ENCODE data around the gene ZBTB2. TPM values are rescaled to one million over a fixed set of nuclear protein-coding genes. Genes with fewer than 3 reads are reported as not detected.

Gene ZBTB2
- total RNA-seq, 1 experiment from 2014 or later: 27.4 TPM

DNA sequence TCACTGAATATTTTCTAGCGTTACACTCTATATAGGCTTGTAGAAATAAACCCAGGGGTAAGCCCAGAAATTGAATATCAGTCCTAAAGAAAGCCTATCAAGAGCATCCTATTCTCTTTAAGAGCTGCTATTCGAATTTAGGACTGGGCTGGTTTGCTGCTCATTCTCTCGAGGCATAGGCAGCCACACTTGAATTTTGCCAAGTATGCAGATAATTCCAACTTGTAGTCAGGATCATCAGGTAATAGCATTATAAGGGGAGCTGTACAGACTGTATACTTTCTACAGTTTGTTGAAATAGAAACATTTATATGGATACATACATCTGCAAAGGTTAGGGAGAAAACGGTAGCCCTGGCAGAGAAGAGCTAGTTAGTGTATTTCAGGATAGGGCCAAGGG lies 2.1 kb upstream of the ZBTB2 start:
- Histone ChIP-seq H3K9me3 (ENCODE audit: low read length) (no peaks in the 10 kb centered on the region), H3K9ac (ENCODE audit: low read length) (peak overlapping the region; percentile 99), H3K4me1 (ENCODE audit: low read length) (peaks cover 32% of the 10 kb centered on the region), H3K4me3 (ENCODE audit: low read length) (peak overlapping the region; percentile 92), H3K4me2 (ENCODE audit: low read depth, low read length, poor library complexity, severe bottlenecking) (peak overlapping the region; percentile 98), H3K27me3 (ENCODE audit: low read length) (no peaks in the 10 kb centered on the region), H3K27ac (ENCODE audit: low read length) (peak overlapping the region; percentile 78), H4K20me1 (ENCODE audit: insufficient read depth, low read depth, low read length) (peaks cover 59% of the 10 kb centered on the region), H2AFZ (ENCODE audit: low read length) (no peak overlapping the region), H3K9me2 (replicated peaks; ENCODE audit: insufficient read depth, low read length) (no peaks in the 10 kb centered on the region), H3K79me2 (ENCODE audit: low read length) (peaks cover 84% of the 10 kb centered on the region), H3K36me3 (ENCODE audit: insufficient read depth, low read length) (peaks cover 26% of the 10 kb centered on the region; the same call in 1 of the 2 replicates)
- no peak for DNase-seq

DNA sequence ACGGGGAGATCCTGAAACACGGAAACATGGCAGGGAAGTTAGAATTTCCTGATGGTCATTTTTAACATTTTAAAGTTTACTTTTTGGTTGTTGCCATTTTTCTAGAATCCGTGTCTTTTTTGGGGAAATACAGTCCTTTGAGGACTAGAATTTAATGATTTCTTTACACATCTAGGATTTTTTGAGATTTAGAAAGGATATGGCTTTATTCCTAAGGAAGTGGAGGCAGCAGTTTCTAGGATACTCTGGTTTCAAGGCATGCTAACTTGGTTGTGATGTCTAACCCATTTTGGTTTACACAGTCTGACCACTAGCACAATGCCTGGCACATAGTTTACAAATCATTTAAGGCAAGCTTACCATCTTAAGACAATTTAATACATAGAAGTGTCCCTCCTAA lies 1.1 kb upstream of the ZBTB2 start:
- Histone ChIP-seq H2AFZ (ENCODE audit: low read length) (no peak overlapping the region), H3K9me3 (ENCODE audit: low read length) (no peaks in the 10 kb centered on the region), H4K20me1 (ENCODE audit: insufficient read depth, low read depth, low read length) (peaks cover 56% of the 10 kb centered on the region), H3K4me3 (ENCODE audit: low read length) (peak overlapping the region; percentile 92), H3K79me2 (ENCODE audit: low read length) (peaks cover 84% of the 10 kb centered on the region), H3K27ac (ENCODE audit: low read length) (peak overlapping the region; percentile 78), H3K9ac (ENCODE audit: low read length) (peak overlapping the region; percentile 99), H3K4me1 (ENCODE audit: low read length) (peaks cover 37% of the 10 kb centered on the region), H3K9me2 (replicated peaks; ENCODE audit: insufficient read depth, low read length) (no peaks in the 10 kb centered on the region), H3K27me3 (ENCODE audit: low read length) (no peaks in the 10 kb centered on the region), H3K36me3 (ENCODE audit: insufficient read depth, low read length) (peaks cover 31% of the 10 kb centered on the region; the same call in 1 of the 2 replicates), H3K4me2 (ENCODE audit: low read depth, low read length, poor library complexity, severe bottlenecking) (peak overlapping the region; percentile 98)
- no peak for DNase-seq

DNA sequence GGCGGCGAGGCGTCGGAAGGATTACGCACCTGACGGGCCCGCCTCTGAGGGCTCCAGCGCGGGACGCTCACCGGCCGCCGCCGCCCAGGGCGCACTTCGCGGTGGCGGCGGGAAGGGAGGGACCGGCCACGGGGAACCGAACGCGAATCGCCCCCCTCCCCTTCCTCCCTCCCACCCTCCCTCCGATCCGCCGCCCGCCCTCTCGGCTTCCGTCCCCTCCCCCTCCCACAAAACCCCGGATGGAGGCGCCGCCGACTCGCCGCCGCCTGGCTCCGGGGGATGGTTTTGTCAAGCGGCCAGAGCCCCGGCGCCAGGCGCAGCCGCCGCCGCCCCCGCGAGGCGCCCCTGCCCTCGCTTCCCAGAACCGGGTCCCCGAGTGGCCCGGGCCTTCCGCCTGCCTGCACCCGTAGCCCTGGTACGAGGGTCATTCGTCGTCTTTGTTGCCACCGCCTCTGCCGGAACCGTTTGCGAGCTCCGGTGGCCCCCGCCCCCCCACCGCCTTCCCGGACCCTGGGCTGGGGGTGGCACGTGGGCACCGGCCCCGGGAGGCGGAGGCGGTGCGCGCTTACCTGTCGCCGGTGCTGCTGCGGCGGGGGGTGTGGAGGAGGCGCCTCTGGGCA lies 398 bp downstream of the ZBTB2 start:
- Histone ChIP-seq H3K36me3 (ENCODE audit: insufficient read depth, low read length) (peaks cover 31% of the 10 kb centered on the region; the same call in 1 of the 2 replicates), H3K9ac (ENCODE audit: low read length) (peak overlapping the region; percentile 99), H3K4me3 (ENCODE audit: low read length) (peak overlapping the region; percentile 92), H3K4me1 (ENCODE audit: low read length) (peaks cover 37% of the 10 kb centered on the region), H4K20me1 (ENCODE audit: insufficient read depth, low read depth, low read length) (peaks cover 55% of the 10 kb centered on the region), H2AFZ (ENCODE audit: low read length) (no peak overlapping the region), H3K9me3 (ENCODE audit: low read length) (no peaks in the 10 kb centered on the region), H3K9me2 (replicated peaks; ENCODE audit: insufficient read depth, low read length) (no peaks in the 10 kb centered on the region), H3K4me2 (ENCODE audit: low read depth, low read length, poor library complexity, severe bottlenecking) (peak overlapping the region; percentile 84), H3K27me3 (ENCODE audit: low read length) (no peaks in the 10 kb centered on the region), H3K79me2 (ENCODE audit: low read length) (peaks cover 84% of the 10 kb centered on the region), H3K27ac (ENCODE audit: low read length) (peak overlapping the region; percentile 95)
- peak; percentile 89 for DNase-seq

DNA sequence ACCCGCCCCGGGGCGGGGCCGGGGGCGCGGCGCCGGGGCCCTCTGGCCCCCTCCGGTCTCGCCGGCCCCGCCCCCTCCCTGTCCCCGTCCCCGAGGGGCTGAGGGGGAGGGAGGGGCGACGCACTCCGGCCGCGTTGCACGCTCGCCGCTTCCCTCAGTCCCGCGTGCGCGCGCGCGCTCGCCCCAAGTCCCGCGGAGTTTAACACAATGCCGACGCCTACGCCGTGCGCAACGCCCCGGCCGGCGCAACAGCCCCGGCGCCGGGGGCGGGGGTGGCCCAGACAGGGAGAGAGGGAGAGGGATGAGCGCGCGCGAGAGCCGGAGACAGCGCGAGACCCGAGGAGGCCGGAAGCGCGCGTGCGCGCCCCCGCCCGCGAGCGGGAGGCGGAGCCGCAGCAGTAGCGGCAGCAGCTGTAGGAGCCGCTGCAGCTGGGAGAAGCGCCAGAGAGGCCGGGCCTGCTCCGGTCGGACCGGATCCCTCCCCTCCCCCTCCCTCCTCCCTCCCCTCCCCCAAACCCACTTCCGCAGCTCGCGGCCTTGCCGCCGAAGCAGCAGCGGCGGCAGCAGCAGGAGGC lies 996 bp downstream of the ZBTB2 start:
- no peaks in the 10 kb centered on the region for H3K9me3 ChIP-seq (ENCODE audit: low read length)
- peak overlapping the region; percentile 84 for H3K4me2 ChIP-seq (ENCODE audit: low read depth, low read length, poor library complexity, severe bottlenecking)
- peaks cover 54% of the 10 kb centered on the region for H4K20me1 ChIP-seq (ENCODE audit: insufficient read depth, low read depth, low read length)
- peaks cover 33% of the 10 kb centered on the region; the same call in 1 of the 2 replicates for H3K36me3 ChIP-seq (ENCODE audit: insufficient read depth, low read length)
- no peaks in the 10 kb centered on the region for H3K27me3 ChIP-seq (ENCODE audit: low read length)
- peak; percentile 99 for DNase-seq
- peak overlapping the region; percentile 99 for H3K9ac ChIP-seq (ENCODE audit: low read length)
- no peaks in the 10 kb centered on the region for H3K9me2 ChIP-seq (replicated peaks; ENCODE audit: insufficient read depth, low read length)
- peak overlapping the region; percentile 95 for H3K27ac ChIP-seq (ENCODE audit: low read length)
- H2AFZ ChIP-seq (ENCODE audit: low read length): no peak overlapping the region
- H3K4me3 ChIP-seq (ENCODE audit: low read length): peak overlapping the region; percentile 98
- peaks cover 83% of the 10 kb centered on the region for H3K79me2 ChIP-seq (ENCODE audit: low read length)
- peaks cover 37% of the 10 kb centered on the region for H3K4me1 ChIP-seq (ENCODE audit: low read length)

DNA sequence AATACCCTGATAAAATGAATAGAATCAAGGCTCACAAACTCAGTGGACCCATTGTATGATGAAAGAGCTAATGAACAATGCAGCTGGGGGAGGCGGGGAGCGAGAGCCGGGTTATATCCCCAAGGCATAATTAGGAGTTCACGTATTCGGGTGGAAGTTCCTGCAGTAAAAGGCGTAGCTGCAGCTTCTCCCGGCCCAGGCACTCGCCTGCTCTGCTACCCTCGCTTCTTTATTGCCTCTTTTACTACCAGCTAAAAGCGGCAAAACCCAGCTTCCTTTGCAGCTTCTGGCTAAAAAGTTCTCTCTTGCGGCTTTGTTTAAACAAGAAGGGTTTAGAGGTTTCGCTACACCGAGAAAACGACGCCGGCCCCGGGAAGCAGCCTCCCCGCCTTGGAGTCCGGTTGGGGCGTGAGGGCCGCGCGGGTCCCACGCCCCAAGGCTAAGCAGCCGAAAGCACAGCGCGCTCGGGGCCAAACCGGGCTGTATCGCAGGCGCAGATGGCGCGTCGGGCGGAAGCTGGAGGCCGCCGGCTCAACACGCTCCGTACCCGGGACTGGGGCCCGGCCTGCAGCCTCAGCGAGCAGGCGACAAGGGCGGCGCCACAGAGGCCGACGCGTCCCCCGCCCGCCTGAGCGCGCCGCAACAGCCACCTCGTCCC lies 1.6 kb downstream of the ZBTB2 start:
- Histone ChIP-seq H3K79me2 (ENCODE audit: low read length) (peaks cover 83% of the 10 kb centered on the region), H3K27ac (ENCODE audit: low read length) (peak overlapping the region; percentile 95), H3K9me2 (replicated peaks; ENCODE audit: insufficient read depth, low read length) (no peaks in the 10 kb centered on the region), H3K27me3 (ENCODE audit: low read length) (no peaks in the 10 kb centered on the region), H3K4me2 (ENCODE audit: low read depth, low read length, poor library complexity, severe bottlenecking) (peak overlapping the region; percentile 96), H4K20me1 (ENCODE audit: insufficient read depth, low read depth, low read length) (peaks cover 48% of the 10 kb centered on the region), H2AFZ (ENCODE audit: low read length) (peak overlapping the region; percentile 14), H3K9ac (ENCODE audit: low read length) (peak overlapping the region; percentile 98), H3K9me3 (ENCODE audit: low read length) (no peaks in the 10 kb centered on the region), H3K4me1 (ENCODE audit: low read length) (peaks cover 37% of the 10 kb centered on the region), H3K36me3 (ENCODE audit: insufficient read depth, low read length) (peaks cover 29% of the 10 kb centered on the region; the same call in 1 of the 2 replicates), H3K4me3 (ENCODE audit: low read length) (peak overlapping the region; percentile 98)
- DNase-seq: peak; percentile 76

DNA sequence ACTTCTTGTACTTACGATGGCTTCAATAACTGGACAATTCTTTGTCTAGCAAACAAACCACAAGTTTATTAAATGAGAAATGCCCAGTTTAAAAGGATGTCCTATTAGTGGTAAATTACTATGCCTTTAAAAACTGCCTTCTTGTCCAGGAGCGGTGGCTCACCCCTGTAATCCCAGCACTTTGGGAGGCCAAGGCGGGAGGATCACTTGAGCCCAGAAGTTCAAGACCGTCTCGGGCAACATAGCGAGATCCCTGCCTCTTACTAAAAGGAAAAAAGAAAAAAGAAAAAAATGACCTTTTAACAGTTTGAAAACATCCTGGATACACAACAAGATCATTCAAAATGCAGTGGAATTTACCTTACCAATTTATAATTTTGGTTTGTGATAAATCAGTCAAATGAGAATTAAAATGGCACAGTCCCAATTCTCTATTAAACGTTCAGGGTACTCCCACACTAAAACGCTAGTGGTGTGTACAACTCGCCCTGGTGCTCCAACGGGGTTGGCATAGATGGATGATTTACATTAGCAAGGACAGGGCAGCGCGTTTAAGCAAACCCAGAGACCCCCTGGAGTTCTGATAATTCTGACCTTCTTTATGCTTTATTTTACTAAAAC lies 2.3 kb downstream of the ZBTB2 start:
- peaks cover 29% of the 10 kb centered on the region; the same call in 1 of the 2 replicates for H3K36me3 ChIP-seq (ENCODE audit: insufficient read depth, low read length)
- H3K9me2 ChIP-seq (replicated peaks; ENCODE audit: insufficient read depth, low read length): no peaks in the 10 kb centered on the region
- peaks cover 83% of the 10 kb centered on the region for H3K79me2 ChIP-seq (ENCODE audit: low read length)
- H3K4me3 ChIP-seq (ENCODE audit: low read length): peak overlapping the region; percentile 98
- H2AFZ ChIP-seq (ENCODE audit: low read length): peak overlapping the region; percentile 14
- H3K27ac ChIP-seq (ENCODE audit: low read length): peak overlapping the region; percentile 95
- no peaks in the 10 kb centered on the region for H3K9me3 ChIP-seq (ENCODE audit: low read length)
- peaks cover 48% of the 10 kb centered on the region for H4K20me1 ChIP-seq (ENCODE audit: insufficient read depth, low read depth, low read length)
- peak overlapping the region; percentile 98 for H3K9ac ChIP-seq (ENCODE audit: low read length)
- DNase-seq: peak; percentile 54
- no peaks in the 10 kb centered on the region for H3K27me3 ChIP-seq (ENCODE audit: low read length)
- peaks cover 36% of the 10 kb centered on the region for H3K4me1 ChIP-seq (ENCODE audit: low read length)
- H3K4me2 ChIP-seq (ENCODE audit: low read depth, low read length, poor library complexity, severe bottlenecking): peak overlapping the region; percentile 96

DNA sequence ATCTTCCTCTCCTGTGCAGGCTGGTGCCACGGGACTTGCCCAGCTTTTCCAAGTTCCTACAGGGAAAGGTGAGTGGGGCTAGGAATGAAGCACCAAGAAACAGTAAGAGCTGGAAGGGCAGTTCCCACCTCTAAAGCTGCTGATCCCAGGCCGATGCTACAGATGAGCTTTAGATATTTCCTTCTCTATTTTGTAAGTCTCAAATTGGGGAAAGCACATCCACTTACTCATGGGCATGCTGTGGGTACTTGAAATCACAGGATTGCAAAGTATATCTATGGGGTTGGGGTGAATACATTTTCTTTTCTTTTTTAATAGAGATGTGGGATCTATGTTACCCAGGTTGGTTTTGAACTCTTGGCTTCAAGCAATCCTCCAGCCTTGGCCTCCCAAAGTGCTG lies 3.1 kb downstream of the ZBTB2 start:
- no peak overlapping the region for H3K27ac ChIP-seq (ENCODE audit: low read length)
- peaks cover 48% of the 10 kb centered on the region for H4K20me1 ChIP-seq (ENCODE audit: insufficient read depth, low read depth, low read length)
- H3K9me2 ChIP-seq (replicated peaks; ENCODE audit: insufficient read depth, low read length): no peaks in the 10 kb centered on the region
- DNase-seq: no peak
- peaks cover 81% of the 10 kb centered on the region for H3K79me2 ChIP-seq (ENCODE audit: low read length)
- no peaks in the 10 kb centered on the region for H3K27me3 ChIP-seq (ENCODE audit: low read length)
- no peak overlapping the region for H2AFZ ChIP-seq (ENCODE audit: low read length)
- peaks cover 28% of the 10 kb centered on the region for H3K4me1 ChIP-seq (ENCODE audit: low read length)
- peaks cover 26% of the 10 kb centered on the region; the same call in 1 of the 2 replicates for H3K36me3 ChIP-seq (ENCODE audit: insufficient read depth, low read length)
- H3K4me2 ChIP-seq (ENCODE audit: low read depth, low read length, poor library complexity, severe bottlenecking): no peak overlapping the region
- no peaks in the 10 kb centered on the region for H3K9me3 ChIP-seq (ENCODE audit: low read length)
- H3K9ac ChIP-seq (ENCODE audit: low read length): no peak overlapping the region
- no peak overlapping the region for H3K4me3 ChIP-seq (ENCODE audit: low read length)

Data from Karpas-422 (cell line).